Neural progenitor cell (in vitro differentiated cells): ENCODE data around the gene LRP1. TPM values are rescaled to one million over a fixed set of nuclear protein-coding genes. Genes with fewer than 3 reads are reported as not detected.
A peak's percentile ranks its signal among the peaks of the same experiment; 100 is the strongest.

Experiments
- DNase-seq: peaks from one replicate; pipeline ENCODE4 v3.0.0-alpha.2; 2016; ENCODE audit warnings: low spot score
- H2AFZ ChIP-seq: fragments of 200-600 bp; sonication (generic); replicated peaks from 2 replicates; pipeline ENCODE4 v1.6.1; 2016; ENCODE audit warnings: antibody characterized with exemption
- H3F3A ChIP-seq: fragments of 200-600 bp; sonication (generic); 2 replicates; pipeline ENCODE4 v1.6.1; 2016; ENCODE audit warnings: antibody characterized with exemption, low read depth
- H3K27ac ChIP-seq: fragments of 200-600 bp; sonication (generic); 2 replicates; pipeline ENCODE4 v1.5.1; 2016; ENCODE audit warnings: mild to moderate bottlenecking
- H3K27me3 ChIP-seq: fragments of 200-600 bp; sonication (generic); 2 replicates; pipeline ENCODE4 v1.6.1; 2016; ENCODE audit warnings: mild to moderate bottlenecking, moderate library complexity
- H3K36me3 ChIP-seq: fragments of 200-600 bp; sonication (generic); 2 replicates; pipeline ENCODE4 v1.5.1; 2016
- H3K4me1 ChIP-seq: fragments of 200-600 bp; sonication (generic); 2 replicates; pipeline ENCODE4 v1.6.1; 2016; ENCODE audit warnings: mixed run types
- H3K4me2 ChIP-seq: fragments of 200-600 bp; sonication (generic); 2 replicates; pipeline ENCODE4 v1.6.1; 2016
- H3K4me3 ChIP-seq: fragments of 200-600 bp; sonication (generic); 2 replicates; pipeline ENCODE4 v1.5.1; 2016
- H3K79me2 ChIP-seq: fragments of 200-600 bp; sonication (generic); 2 replicates; pipeline ENCODE4 v1.6.1; 2016; ENCODE audit warnings: low read depth
- H3K9ac ChIP-seq: fragments of 200-600 bp; sonication (generic); 2 replicates; pipeline ENCODE4 v1.6.1; 2016
- H3K9me3 ChIP-seq: fragments of 200-600 bp; sonication (generic); 2 replicates; pipeline ENCODE4 v1.5.1; 2016; ENCODE audit warnings: low read depth
- H4K20me1 ChIP-seq: fragments of 200-600 bp; sonication (generic); 2 replicates; pipeline ENCODE4 v1.6.1; 2016; ENCODE audit warnings: low read depth
- H3K27ac Mint-ChIP-seq: 3 replicates; pipeline ENCODE4 v1.8.0; 2021; ENCODE audit warnings: mixed read lengths
- H3K27me3 Mint-ChIP-seq: 2 replicates; pipeline ENCODE4 v1.8.0; 2022; ENCODE audit warnings: low read depth, mild to moderate bottlenecking, inconsistent platforms, moderate library complexity, mixed read lengths; ENCODE audit not compliant: insufficient read depth
- H3K36me3 Mint-ChIP-seq: 3 replicates; pipeline ENCODE4 v1.8.0; 2021; ENCODE audit warnings: mixed read lengths
- H3K4me1 Mint-ChIP-seq: 3 replicates; pipeline ENCODE4 v1.8.0; 2021; ENCODE audit warnings: mixed read lengths
- H3K4me3 Mint-ChIP-seq: 3 replicates; pipeline ENCODE4 v1.8.0; 2021; ENCODE audit warnings: mild to moderate bottlenecking, moderate library complexity, mixed read lengths
- H3K9me3 Mint-ChIP-seq: 3 replicates; pipeline ENCODE4 v1.8.0; 2020; ENCODE audit warnings: mixed read lengths
- EZH2 ChIP-seq: fragments of 200-600 bp; sonication (generic); IDR thresholded peaks from 2 replicates; pipeline ENCODE4 v1.6.1; 2017; ENCODE audit warnings: antibody characterized with exemption, mild to moderate bottlenecking, moderate library complexity
- EZH2phosphoT487 ChIP-seq: fragments of 200-600 bp; sonication (generic); IDR thresholded peaks from 2 replicates; pipeline ENCODE4 v1.6.1; 2017; ENCODE audit warnings: antibody characterized with exemption
- total RNA-seq: library from RNA; depleted of rRNA; stranded (reverse); fragments of >200 nt; gene quantifications from 2 replicates; pipeline ENCODE4 v1.2.3, GENCODE V29; 2015; ENCODE audit warnings: low replicate concordance
- TF ChIP-seq, protein P1 (sequence below): fragments of 200-600 bp; sonication (generic); IDR thresholded peaks from 2 replicates; pipeline ENCODE4 v1.5.1; 2017; ENCODE audit warnings: antibody characterized with exemption, mild to moderate bottlenecking

The LRP1 gene
- total RNA-seq, 1 donor from 2014 or later = 13.9 TPM

DNA sequence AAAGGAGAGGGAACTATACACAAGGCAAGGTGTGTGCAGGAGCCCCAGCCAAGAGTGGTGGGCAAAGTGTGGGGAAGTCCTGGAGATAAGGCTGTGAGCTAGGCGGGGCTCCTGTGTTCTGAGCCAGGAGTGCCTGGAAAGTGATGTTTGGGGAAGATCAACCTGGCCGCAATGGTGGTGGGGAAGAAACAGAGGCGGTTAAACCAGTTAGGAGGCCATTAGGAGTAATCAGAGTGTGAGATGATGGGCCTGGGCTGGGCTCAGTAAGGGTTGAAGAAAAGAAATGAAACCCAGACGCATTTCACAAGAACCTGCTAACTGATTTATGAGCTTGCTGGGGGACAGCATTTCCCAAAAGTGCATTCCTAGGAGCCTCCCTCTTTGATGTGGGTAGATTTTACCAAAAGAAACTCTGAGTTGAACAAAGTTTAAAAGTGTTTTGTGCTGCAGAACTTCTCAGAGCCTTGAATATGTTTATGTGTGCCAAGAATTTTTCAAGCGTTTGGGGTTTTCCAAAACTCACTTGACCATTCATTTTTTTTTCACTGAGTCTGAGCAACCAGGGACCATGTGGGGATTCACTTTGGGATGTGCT, 53.4 kb downstream of the LRP1 start:
- Histone ChIP-seq H3K4me1 (no peaks in the 10 kb centered on the region), H3K27ac (no peak overlapping the region), H2AFZ (no peak overlapping the region), H4K20me1 (peaks cover 4% of the 10 kb centered on the region), H3K36me3 (no peaks in the 10 kb centered on the region), H3F3A (peaks cover 13% of the 10 kb centered on the region), H3K9ac (no peak overlapping the region), H3K4me3 (no peak overlapping the region), H3K9me3 (no peaks in the 10 kb centered on the region), H3K4me2 (no peak overlapping the region), H3K27me3 (no peaks in the 10 kb centered on the region), H3K79me2 (no peaks in the 10 kb centered on the region)
- peaks cover 23% of the 10 kb centered on the region for H3K36me3 Mint-ChIP-seq
- no peak for DNase-seq
- H3K27me3 Mint-ChIP-seq = peaks cover 3% of the 10 kb centered on the region
- TF ChIP-seq, protein P1, sequence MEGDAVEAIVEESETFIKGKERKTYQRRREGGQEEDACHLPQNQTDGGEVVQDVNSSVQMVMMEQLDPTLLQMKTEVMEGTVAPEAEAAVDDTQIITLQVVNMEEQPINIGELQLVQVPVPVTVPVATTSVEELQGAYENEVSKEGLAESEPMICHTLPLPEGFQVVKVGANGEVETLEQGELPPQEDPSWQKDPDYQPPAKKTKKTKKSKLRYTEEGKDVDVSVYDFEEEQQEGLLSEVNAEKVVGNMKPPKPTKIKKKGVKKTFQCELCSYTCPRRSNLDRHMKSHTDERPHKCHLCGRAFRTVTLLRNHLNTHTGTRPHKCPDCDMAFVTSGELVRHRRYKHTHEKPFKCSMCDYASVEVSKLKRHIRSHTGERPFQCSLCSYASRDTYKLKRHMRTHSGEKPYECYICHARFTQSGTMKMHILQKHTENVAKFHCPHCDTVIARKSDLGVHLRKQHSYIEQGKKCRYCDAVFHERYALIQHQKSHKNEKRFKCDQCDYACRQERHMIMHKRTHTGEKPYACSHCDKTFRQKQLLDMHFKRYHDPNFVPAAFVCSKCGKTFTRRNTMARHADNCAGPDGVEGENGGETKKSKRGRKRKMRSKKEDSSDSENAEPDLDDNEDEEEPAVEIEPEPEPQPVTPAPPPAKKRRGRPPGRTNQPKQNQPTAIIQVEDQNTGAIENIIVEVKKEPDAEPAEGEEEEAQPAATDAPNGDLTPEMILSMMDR = no peak
- TF ChIP-seq EZH2 = no peak
- no peak for TF ChIP-seq EZH2phosphoT487
- H3K27ac Mint-ChIP-seq = no peak overlapping the region
- H3K4me3 Mint-ChIP-seq = no peak overlapping the region
- no peaks in the 10 kb centered on the region for H3K9me3 Mint-ChIP-seq
- H3K4me1 Mint-ChIP-seq = peaks cover 3% of the 10 kb centered on the region

DNA sequence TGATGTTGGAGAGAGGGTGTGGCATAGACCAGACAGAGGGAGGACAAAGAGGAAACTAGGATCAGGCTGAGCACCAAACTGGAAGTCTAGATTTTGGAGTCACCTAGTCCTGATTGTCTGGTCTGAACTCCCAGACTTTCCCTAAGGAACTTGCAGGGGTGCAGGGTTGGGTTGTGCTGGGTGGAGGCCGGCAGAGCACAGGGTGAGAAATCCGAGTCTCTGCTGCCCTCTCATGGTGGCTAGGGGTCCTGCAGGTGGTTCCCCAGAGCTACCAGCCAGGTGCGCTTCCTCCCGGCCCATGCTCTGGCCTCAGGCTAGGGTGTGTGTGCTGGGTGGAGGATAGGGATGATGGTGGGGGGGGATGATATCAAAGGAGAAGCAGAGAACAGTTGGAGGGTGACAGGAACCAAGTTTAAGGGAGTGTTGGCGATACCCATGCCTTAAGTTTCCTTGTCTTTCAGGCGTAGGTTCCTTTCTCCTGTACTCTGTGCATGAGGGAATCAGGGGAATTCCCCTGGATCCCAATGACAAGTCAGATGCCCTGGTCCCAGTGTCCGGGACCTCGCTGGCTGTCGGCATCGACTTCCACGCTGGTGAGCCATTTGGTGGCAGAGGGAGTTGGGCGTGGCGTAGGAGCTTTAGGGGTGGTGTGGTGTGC, 54.8 kb downstream of the LRP1 start:
- Histone ChIP-seq H3K79me2 (no peaks in the 10 kb centered on the region), H3F3A (peaks cover 13% of the 10 kb centered on the region), H3K9ac (no peak overlapping the region), H3K4me3 (no peak overlapping the region), H2AFZ (no peak overlapping the region), H3K4me1 (no peaks in the 10 kb centered on the region), H4K20me1 (peaks cover 4% of the 10 kb centered on the region), H3K27me3 (no peaks in the 10 kb centered on the region), H3K4me2 (no peak overlapping the region), H3K36me3 (no peaks in the 10 kb centered on the region), H3K27ac (no peak overlapping the region), H3K9me3 (no peaks in the 10 kb centered on the region)
- no peaks in the 10 kb centered on the region for H3K9me3 Mint-ChIP-seq
- H3K4me1 Mint-ChIP-seq = peaks cover 3% of the 10 kb centered on the region
- peaks cover 5% of the 10 kb centered on the region for H3K27me3 Mint-ChIP-seq
- peak overlapping the region; percentile 18 for H3K4me3 Mint-ChIP-seq
- no peak overlapping the region for H3K27ac Mint-ChIP-seq
- TF ChIP-seq EZH2 (no peak), EZH2phosphoT487 (no peak)
- TF ChIP-seq, protein P1 = peak; percentile 88
- peaks cover 25% of the 10 kb centered on the region for H3K36me3 Mint-ChIP-seq
- peak; percentile 81 for DNase-seq

DNA sequence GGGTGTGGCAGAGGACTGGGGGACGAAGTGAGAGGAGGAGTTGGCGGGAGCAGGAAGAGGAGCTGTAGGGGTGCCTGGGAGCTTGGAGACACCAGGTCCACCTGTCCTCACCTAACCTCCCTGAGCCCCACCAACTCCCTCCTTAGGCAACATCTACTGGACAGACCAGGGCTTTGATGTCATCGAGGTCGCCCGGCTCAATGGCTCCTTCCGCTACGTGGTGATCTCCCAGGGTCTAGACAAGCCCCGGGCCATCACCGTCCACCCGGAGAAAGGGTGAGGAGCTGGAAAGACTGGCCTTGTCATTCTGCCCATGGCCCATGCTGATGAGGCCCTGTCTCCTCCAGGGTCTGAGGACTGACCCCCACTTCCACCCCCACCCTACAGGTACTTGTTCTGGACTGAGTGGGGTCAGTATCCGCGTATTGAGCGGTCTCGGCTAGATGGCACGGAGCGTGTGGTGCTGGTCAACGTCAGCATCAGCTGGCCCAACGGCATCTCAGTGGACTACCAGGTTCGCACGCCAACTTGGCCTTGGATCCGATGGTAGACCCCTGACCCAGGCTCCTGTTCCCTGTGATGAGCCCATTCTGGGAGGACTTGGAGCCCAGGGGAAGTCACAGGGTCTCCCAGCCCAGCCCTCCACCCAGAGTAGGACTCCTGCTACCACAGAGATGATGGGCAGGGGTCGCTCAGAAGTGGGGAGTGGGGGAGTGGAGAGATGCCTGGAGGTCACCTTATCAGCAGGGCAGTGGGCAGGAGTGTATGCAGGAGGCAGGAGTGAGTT, 55.8 kb downstream of the LRP1 start:
- TF ChIP-seq, protein P1 = no peak
- TF ChIP-seq EZH2phosphoT487 = no peak
- no peak for TF ChIP-seq EZH2
- Mint-ChIP-seq H3K9me3 (no peaks in the 10 kb centered on the region), H3K36me3 (peaks cover 28% of the 10 kb centered on the region), H3K27ac (peak overlapping the region; percentile 42), H3K4me3 (peak overlapping the region; percentile 43), H3K4me1 (peaks cover 3% of the 10 kb centered on the region), H3K27me3 (peaks cover 8% of the 10 kb centered on the region)
- Histone ChIP-seq H3K9me3 (no peaks in the 10 kb centered on the region), H3K4me1 (no peaks in the 10 kb centered on the region), H3K27ac (no peak overlapping the region), H3K9ac (no peak overlapping the region), H3K4me2 (no peak overlapping the region), H3F3A (peaks cover 13% of the 10 kb centered on the region), H4K20me1 (peaks cover 4% of the 10 kb centered on the region), H2AFZ (no peak overlapping the region), H3K36me3 (no peaks in the 10 kb centered on the region), H3K27me3 (no peaks in the 10 kb centered on the region), H3K79me2 (no peaks in the 10 kb centered on the region), H3K4me3 (no peak overlapping the region)
- no peak for DNase-seq
